Endothelial cell of umbilical vein (primary cell): ENCODE measurements around the gene DEFB131B. TPM values are rescaled to one million over a fixed set of nuclear protein-coding genes. Genes with fewer than 3 reads are reported as not detected.

Experiments
- BruUV-seq: library from RNA; stranded (reverse); fragments of 400-500 nt; replicated peaks from 2 replicates; lab custom pipeline; 2021; lab: Mats Ljungman, UMichigan
- CTCF ChIA-PET: fragments of 300-600, 350-600 bp; sonication (Branson Sonifier 250); formaldehyde crosslinking; loops from one replicate; lab custom pipeline; 2021; ENCODE audit warnings: antibody characterized with exemption, inconsistent platforms; lab: Charles Lee
- POLR2A ChIA-PET: fragments of 300-600, 350-600 bp; sonication (Branson Sonifier 250); formaldehyde crosslinking; loops from one replicate; lab custom pipeline; 2021; ENCODE audit warnings: antibody characterized with exemption, inconsistent platforms; lab: Charles Lee
- DNase-seq: peaks from one replicate; pipeline ENCODE4 v3.0.0-alpha.2; 2011; ENCODE audit warnings: low read depth, low spot score
- FAIRE-seq: peaks from 2 replicates; lab custom pipeline; 2011; peaks lifted over from hg19 to GRCh38; lab: Jason Lieb, UNC
- H2AFZ ChIP-seq: 2 replicates; pipeline ENCODE4 v1.6.0; 2012; ENCODE audit warnings: low read depth, low read length, control low read depth, inconsistent platforms
- H3K27ac ChIP-seq: 2 replicates; pipeline ENCODE4 v1.5.1; 2011; ENCODE audit warnings: low read depth, mild to moderate bottlenecking, control low read depth, low read length, moderate library complexity; ENCODE audit not compliant: insufficient read depth
- H3K27me3 ChIP-seq, 2 experiments: 2 replicates each; pipeline versions ENCODE4 v1.6.0 to v1.6.1; 2011; ENCODE audit warnings: low read length in 2 of 2, mixed read lengths in 1 of 2; ENCODE audit not compliant: control insufficient read depth in 2 of 2, insufficient read depth in 2 of 2
- H3K36me3 ChIP-seq, 2 experiments: 2 replicates in 1 of 2; 3 replicates in 1 of 2; pipeline ENCODE4 v1.5.1; 2011; ENCODE audit warnings: low read length in 2 of 2, mild to moderate bottlenecking in 1 of 2, moderate library complexity in 1 of 2; ENCODE audit not compliant: control insufficient read depth in 2 of 2, insufficient read depth in 2 of 2; ENCODE audit errors: extremely low read depth in 1 of 2
- H3K4me1 ChIP-seq: 3 replicates; pipeline ENCODE4 v1.5.1; 2011; ENCODE audit warnings: mild to moderate bottlenecking, low read length; ENCODE audit not compliant: control insufficient read depth, insufficient read depth; ENCODE audit errors: extremely low read depth
- H3K4me2 ChIP-seq: 2 replicates; pipeline ENCODE4 v1.6.1; 2011; ENCODE audit warnings: low read length, control low read depth, mixed read lengths; ENCODE audit not compliant: insufficient read depth
- H3K4me3 ChIP-seq, 3 experiments: fragments of 200-600 bp in 1 of 3; sonication (generic), shearing (Covaris generic) in 1 of 3; replicated peaks in 1 of 3; 2 replicates each; pipeline ENCODE4 v1.5.1; 2011 to 2016; ENCODE audit warnings: control low read depth in 3 of 3, low read length in 3 of 3, mild to moderate bottlenecking in 2 of 3, inconsistent platforms in 1 of 3, low read depth in 1 of 3, moderate library complexity in 1 of 3; ENCODE audit not compliant: insufficient read depth in 1 of 3
- H3K79me2 ChIP-seq: 2 replicates; pipeline ENCODE4 v1.6.0; 2012; ENCODE audit warnings: low read length, inconsistent platforms; ENCODE audit not compliant: control insufficient read depth, insufficient read depth
- H3K9ac ChIP-seq: replicated peaks from 2 replicates; pipeline ENCODE3; 2011; ENCODE audit warnings: low read length, control low read depth; ENCODE audit not compliant: insufficient read depth; ENCODE audit errors: extremely low read depth
- H3K9me1 ChIP-seq: replicated peaks from 3 replicates; pipeline ENCODE4 v1.6.0; 2011; ENCODE audit warnings: mild to moderate bottlenecking, low read length; ENCODE audit not compliant: control insufficient read depth, insufficient read depth; ENCODE audit errors: extremely low read depth
- H3K9me3 ChIP-seq: replicated peaks from 2 replicates; pipeline ENCODE4 v1.5.1; 2012; ENCODE audit warnings: low read length, inconsistent platforms; ENCODE audit not compliant: control insufficient read depth, insufficient read depth
- H4K20me1 ChIP-seq: replicated peaks from 2 replicates; pipeline ENCODE3; 2011; ENCODE audit warnings: mild to moderate bottlenecking, low read length; ENCODE audit not compliant: control insufficient read depth, insufficient read depth; ENCODE audit errors: extremely low read depth
- EZH2 ChIP-seq: IDR thresholded peaks from 2 replicates; pipeline ENCODE4 v1.6.1; 2012; ENCODE audit warnings: borderline replicate concordance, low read depth, mild to moderate bottlenecking, moderate library complexity, low read length, inconsistent platforms; ENCODE audit not compliant: severe bottlenecking
- FOS ChIP-seq: IDR thresholded peaks from 2 replicates; pipeline ENCODE4 v1.6.1; 2011; ENCODE audit warnings: mild to moderate bottlenecking, low read length, moderate library complexity, borderline replicate concordance; ENCODE audit not compliant: insufficient read depth
- GATA2 ChIP-seq: IDR thresholded peaks from 2 replicates; pipeline ENCODE4 v1.7.0; 2011; ENCODE audit warnings: low read depth, mild to moderate bottlenecking, moderate library complexity, mixed read lengths, low read length; ENCODE audit not compliant: insufficient read length, insufficient read depth
- JUN ChIP-seq: IDR thresholded peaks from 2 replicates; pipeline ENCODE4 v1.6.1; 2011; ENCODE audit warnings: borderline replicate concordance, low read depth; ENCODE audit not compliant: insufficient read length, insufficient read depth
- MYC ChIP-seq: IDR thresholded peaks from one replicate; pipeline ENCODE4 v1.6.1; 2011; ENCODE audit warnings: mild to moderate bottlenecking, low read depth, low read length
- POLR2A ChIP-seq: IDR thresholded peaks from 2 replicates; pipeline ENCODE4 v1.6.1; 2012; ENCODE audit warnings: low read depth, mild to moderate bottlenecking, control low read depth, low read length
- POLR2AphosphoS5 ChIP-seq: IDR thresholded peaks from 2 replicates; pipeline ENCODE4 v1.6.1; 2012; ENCODE audit warnings: low read depth, mild to moderate bottlenecking, control low read depth, low read length, moderate library complexity; ENCODE audit not compliant: insufficient read depth
- dilution Hi-C: fragments of 300-500 bp; cut with MboI; formaldehyde crosslinking; loops from one replicate; pipeline ENCODE4 v1.15.0; 2019; ENCODE audit warnings: low sequenced_read_pairs; ENCODE audit not compliant: extremely low pct_ligation_motif_present
- intact Hi-C: fragments of 100-400 bp; cut with micrococcal nuclease; formaldehyde crosslinking; loops from one replicate; pipeline ENCODE4 v1.10.0; 2022
- polyA plus RNA-seq, 4 experiments: library from polyadenylated mRNA; depleted of rRNA in 3 of 4; stranded (reverse) in 3 of 4; unstranded in 1 of 4; fragments of >200 nt; gene quantifications; 2 replicates each; pipeline versions ENCODE4 v1.2.1 to v1.2.3, GENCODE V29; 2011 to 2012; ENCODE audit warnings: missing spikeins in 1 of 4
- total RNA-seq: library from RNA; stranded (reverse); gene quantifications from 2 replicates; pipeline ENCODE4 v1.2.3, GENCODE V29; 2021
- TF ChIP-seq, protein P1 (sequence below): IDR thresholded peaks from 2 replicates; pipeline ENCODE4 v1.6.1; 2011; ENCODE audit not compliant: insufficient read depth, insufficient read length
- TF ChIP-seq, protein P2 (sequence below), 2 donors: IDR thresholded peaks; 1 replicate in 1 of 2; 2 replicates in 1 of 2; pipeline ENCODE4 v1.5.1; 2011; ENCODE audit warnings: low read length in 2 of 2, mild to moderate bottlenecking in 2 of 2, moderate library complexity in 2 of 2, control low read depth in 1 of 2, inconsistent platforms in 1 of 2, low read depth in 1 of 2; ENCODE audit not compliant: insufficient read depth in 1 of 2; ENCODE audit errors: extremely low read depth in 1 of 2

DEFB131B gene
- total and polyA plus RNA-seq, 2 donors (not counting 3 experiments of a cell fraction or from before 2014, with no cell fraction given), result not detected

DNA sequence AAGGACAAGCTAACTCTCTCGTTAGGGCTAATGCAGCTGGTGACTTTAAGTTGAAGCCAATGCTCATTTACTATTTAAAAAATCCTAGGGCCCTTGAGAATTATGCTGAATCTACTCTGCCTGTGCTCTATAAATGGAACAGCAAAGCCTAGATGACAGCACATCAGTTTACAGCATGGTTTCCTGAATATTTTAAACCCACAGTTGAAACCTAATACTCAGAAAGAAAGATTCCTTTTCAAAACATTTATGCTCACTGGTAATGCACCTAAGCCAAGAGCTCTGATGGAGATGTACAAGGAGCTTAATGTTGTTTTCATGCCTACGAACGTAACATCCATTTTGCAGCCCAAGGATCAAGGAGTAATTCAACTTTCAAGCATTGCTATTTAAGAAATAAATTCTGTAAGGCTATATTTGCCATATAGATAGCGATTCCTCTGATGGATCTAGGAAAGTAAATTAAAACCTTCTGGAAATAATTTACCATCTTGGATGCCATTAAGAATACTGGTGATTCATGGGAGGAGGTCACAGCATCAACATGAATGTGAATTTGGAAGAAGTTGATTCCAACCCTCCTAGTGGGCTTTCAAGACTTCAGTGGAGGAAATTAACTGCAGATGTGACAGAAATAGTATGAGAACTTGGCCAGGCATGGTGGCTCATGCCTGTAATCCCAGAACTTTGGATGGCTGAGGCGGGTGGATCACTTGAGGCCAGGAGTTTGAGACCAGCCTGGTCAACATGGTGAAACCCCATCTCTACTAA, 35.7 kb downstream of the DEFB131B start:
- no TSS peak for BruUV-seq
- H3K4me1 ChIP-seq, result no peaks in the 10 kb centered on the region
- dilution Hi-C loops, result no loop called here
- ChIA-PET CTCF (no interaction called here), POLR2A (no interaction called here)
- intact Hi-C loops, result no loop called here
- DNase-seq (no peak), FAIRE-seq (no peak)
- no peak overlapping the region for H3K4me2 ChIP-seq
- H3K27me3 ChIP-seq, result no peaks in the 10 kb centered on the region
- no peaks in the 10 kb centered on the region for H4K20me1 ChIP-seq
- H3K9me1 ChIP-seq, result no peaks in the 10 kb centered on the region
- no peaks in the 10 kb centered on the region for H3K9me3 ChIP-seq
- peaks cover 0 to 5% of the 10 kb centered on the region in 2 experiments for H3K36me3 ChIP-seq
- H3K4me3 ChIP-seq, result no peak overlapping the region
- H2AFZ ChIP-seq, result no peak overlapping the region
- H3K9ac ChIP-seq, result no peak overlapping the region
- no peak overlapping the region for H3K27ac ChIP-seq
- no peaks in the 10 kb centered on the region for H3K79me2 ChIP-seq
- TF ChIP-seq, protein P1, sequence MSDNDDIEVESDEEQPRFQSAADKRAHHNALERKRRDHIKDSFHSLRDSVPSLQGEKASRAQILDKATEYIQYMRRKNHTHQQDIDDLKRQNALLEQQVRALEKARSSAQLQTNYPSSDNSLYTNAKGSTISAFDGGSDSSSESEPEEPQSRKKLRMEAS, result no peak

DNA sequence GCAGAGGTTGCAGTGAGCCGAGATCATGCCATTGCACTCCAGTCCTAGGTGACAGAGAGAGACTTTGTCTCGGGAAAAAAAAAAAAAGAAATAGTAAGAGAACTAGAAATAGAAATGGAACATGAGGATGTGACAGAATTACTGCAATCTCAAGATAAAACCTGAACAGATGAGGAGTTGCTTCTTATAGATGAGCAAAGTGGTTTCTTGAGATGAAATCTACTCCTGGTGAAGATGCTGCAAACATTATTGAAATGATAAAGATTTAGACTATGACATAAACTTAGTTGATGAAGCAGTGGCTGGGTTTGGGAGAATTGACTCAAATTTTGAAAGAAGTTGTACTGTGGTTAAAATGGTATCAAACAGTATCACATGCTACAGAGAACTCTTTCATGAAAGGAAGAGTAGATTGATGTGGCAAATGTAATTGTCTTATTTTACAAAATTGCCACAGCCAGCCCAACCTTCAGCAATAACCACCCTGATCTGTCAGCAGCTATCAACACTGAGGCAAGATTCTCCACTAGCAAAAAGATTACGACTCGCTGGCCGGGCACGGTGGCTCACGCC, 36.5 kb downstream of the DEFB131B start:
- H3K9ac ChIP-seq, result no peak overlapping the region
- no peak overlapping the region for H3K4me3 ChIP-seq
- no peak overlapping the region for H3K4me2 ChIP-seq
- DNase-seq (no peak), FAIRE-seq (no peak)
- intact Hi-C loops (no loop called here), dilution Hi-C loops (no loop called here)
- H3K4me1 ChIP-seq, result no peaks in the 10 kb centered on the region
- TF ChIP-seq FOS, result no peak
- no peak for TF ChIP-seq GATA2
- TF ChIP-seq JUN, result no peak
- TF ChIP-seq POLR2AphosphoS5, result no peak
- no peak for TF ChIP-seq MYC
- no peak for TF ChIP-seq EZH2
- TF ChIP-seq, protein P2, sequence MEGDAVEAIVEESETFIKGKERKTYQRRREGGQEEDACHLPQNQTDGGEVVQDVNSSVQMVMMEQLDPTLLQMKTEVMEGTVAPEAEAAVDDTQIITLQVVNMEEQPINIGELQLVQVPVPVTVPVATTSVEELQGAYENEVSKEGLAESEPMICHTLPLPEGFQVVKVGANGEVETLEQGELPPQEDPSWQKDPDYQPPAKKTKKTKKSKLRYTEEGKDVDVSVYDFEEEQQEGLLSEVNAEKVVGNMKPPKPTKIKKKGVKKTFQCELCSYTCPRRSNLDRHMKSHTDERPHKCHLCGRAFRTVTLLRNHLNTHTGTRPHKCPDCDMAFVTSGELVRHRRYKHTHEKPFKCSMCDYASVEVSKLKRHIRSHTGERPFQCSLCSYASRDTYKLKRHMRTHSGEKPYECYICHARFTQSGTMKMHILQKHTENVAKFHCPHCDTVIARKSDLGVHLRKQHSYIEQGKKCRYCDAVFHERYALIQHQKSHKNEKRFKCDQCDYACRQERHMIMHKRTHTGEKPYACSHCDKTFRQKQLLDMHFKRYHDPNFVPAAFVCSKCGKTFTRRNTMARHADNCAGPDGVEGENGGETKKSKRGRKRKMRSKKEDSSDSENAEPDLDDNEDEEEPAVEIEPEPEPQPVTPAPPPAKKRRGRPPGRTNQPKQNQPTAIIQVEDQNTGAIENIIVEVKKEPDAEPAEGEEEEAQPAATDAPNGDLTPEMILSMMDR (IDR thresholded peaks at IDR 0.05; ENCODE audit: extremely low read depth in 1 of 2, insufficient read depth in 1 of 2, low read depth in 1 of 2, low read length in 2 of 2), result no peak
- TF ChIP-seq, protein P1, result no peak
- no peak for TF ChIP-seq POLR2A
- H3K27ac ChIP-seq, result no peak overlapping the region
- POLR2A ChIA-PET, result no interaction called here
- no peaks in the 10 kb centered on the region for H3K79me2 ChIP-seq
- no peaks in the 10 kb centered on the region for H4K20me1 ChIP-seq
- H3K27me3 ChIP-seq, result no peaks in the 10 kb centered on the region
- no peaks in the 10 kb centered on the region for H3K9me3 ChIP-seq
- no peaks in the 10 kb centered on the region for H3K9me1 ChIP-seq
- no TSS peak for BruUV-seq
- CTCF ChIA-PET, result no interaction called here
- peaks cover 0 to 5% of the 10 kb centered on the region in 2 experiments for H3K36me3 ChIP-seq
- H2AFZ ChIP-seq, result no peak overlapping the region
